DOHH2 (cell line): Measurements from ENCODE around the gene TGFBR2.

Experiments used
- CTCF ChIP-seq: fragments of 200-600 bp; sonication (generic); IDR thresholded peaks from one replicate; pipeline ENCODE4 v1.5.1; 2014; ENCODE audit warnings: antibody characterized with exemption, mild to moderate bottlenecking, low read depth, low read length; ENCODE audit not compliant: poor library complexity, severe bottlenecking
- EZH2phosphoT487 ChIP-seq: fragments of 200-600 bp; sonication (generic); IDR thresholded peaks from 2 replicates; pipeline ENCODE4 v1.6.1; 2017; ENCODE audit warnings: borderline replicate concordance, mild to moderate bottlenecking, antibody characterized with exemption, low read length, moderate library complexity, mixed read lengths

- no peak for TF ChIP-seq CTCF
- no peak for TF ChIP-seq EZH2phosphoT487
Observed at GRCh38 chr3:30617653-30618052, 11.3 kb downstream of the TGFBR2 start.
